ENCODE data around the gene CD74. TPM values are rescaled to one million over a fixed set of nuclear protein-coding genes. Genes with fewer than 3 reads are reported as not detected.

The CD74 gene
- total and polyA plus RNA-seq, 2 of the 4 experiments (the other 2 are of a cell fraction) = 0.18 to 1.1 TPM

DNA sequence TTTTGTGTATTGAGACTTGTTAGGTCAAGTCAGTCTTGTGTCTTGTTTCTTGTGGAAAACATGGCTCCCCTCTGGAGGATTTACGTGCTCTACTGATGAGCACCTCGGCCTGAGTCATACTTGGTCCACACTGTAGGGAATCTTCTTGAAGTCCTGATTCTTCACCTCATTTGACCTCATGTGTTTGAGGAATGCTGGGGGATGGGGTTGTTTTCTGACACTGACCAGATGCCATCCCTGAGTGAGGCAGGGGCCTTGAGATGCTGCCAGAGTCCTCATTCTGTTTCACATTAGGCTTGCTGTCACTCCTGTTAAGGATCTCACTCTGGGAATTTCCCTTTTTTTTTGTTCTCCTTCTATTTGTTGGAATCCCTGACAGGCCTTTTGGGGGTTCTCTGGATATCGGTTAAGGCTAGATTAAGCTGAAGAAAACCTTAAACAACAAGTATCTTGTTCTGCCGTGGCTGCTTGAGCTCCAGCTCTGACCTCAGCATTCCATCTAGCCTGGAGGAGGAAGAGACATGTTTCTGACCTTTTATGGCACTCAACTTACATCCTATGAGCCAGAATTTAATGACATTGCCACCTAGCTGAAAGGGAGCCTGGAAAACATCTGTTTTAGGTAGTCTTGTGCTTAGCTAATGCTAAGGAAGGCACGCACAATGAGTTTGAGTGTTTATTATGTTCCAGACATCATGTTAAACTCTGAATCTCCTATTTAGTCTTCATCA, 34.6 kb downstream of the CD74 start (continued):
- TF ChIP-seq, protein P1, sequence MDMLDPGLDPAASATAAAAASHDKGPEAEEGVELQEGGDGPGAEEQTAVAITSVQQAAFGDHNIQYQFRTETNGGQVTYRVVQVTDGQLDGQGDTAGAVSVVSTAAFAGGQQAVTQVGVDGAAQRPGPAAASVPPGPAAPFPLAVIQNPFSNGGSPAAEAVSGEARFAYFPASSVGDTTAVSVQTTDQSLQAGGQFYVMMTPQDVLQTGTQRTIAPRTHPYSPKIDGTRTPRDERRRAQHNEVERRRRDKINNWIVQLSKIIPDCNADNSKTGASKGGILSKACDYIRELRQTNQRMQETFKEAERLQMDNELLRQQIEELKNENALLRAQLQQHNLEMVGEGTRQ (IDR thresholded peaks at IDR 0.05; ENCODE audit: low read depth, low read length) = no peak
